ENCODE data around the gene ZNHIT3. TPM values are rescaled to one million over a fixed set of nuclear protein-coding genes. Genes with fewer than 3 reads are reported as not detected.
"Not testable (repeated sequence)": the region's sequence is repeated elsewhere in the genome, so short reads cannot be mapped to it uniquely, and the experiment has no call there.

The ZNHIT3 gene
- total RNA-seq, 2 experiments from 2014 or later, result 39.0 to 43.7 TPM

DNA sequence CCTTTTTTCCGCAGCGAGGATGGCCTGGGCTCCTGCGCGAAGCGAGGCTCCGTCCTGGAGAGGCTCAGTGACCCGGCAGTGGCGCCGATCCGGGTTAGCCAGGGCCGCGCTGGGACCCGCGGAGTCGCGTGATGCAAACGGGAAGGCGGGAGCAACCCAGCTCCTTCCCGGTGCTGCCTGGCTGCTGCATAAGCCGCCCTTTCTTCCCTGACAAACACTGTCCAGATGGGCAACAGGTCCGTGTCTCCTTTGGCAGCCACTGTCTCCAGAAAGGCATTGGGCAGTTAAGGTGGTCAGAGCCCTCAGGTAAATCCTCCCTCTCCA lies 21.8 kb upstream of the ZNHIT3 start:
- peaks cover 49% of the 10 kb centered on the region for H3K27me3 Mint-ChIP-seq (ENCODE audit: low read depth)
- no peaks in the 10 kb centered on the region for H3K4me1 Mint-ChIP-seq (ENCODE audit: low read depth)
- intact Hi-C loops (cut with micrococcal nuclease), result loop anchor here (1.0 kb wide), 1 partner anchor 19 kb away; no protein-coding TSS in a partner anchor
- H3K36me3 Mint-ChIP-seq (ENCODE audit: low read depth), result no peaks in the 10 kb centered on the region
- DNase-seq, result no peak
- H3K4me3 Mint-ChIP-seq, result no peak overlapping the region
- no peak overlapping the region for H3K27ac Mint-ChIP-seq
- no peaks in the 10 kb centered on the region for H3K9me3 Mint-ChIP-seq
- CTCF ChIA-PET, result no interaction called here

DNA sequence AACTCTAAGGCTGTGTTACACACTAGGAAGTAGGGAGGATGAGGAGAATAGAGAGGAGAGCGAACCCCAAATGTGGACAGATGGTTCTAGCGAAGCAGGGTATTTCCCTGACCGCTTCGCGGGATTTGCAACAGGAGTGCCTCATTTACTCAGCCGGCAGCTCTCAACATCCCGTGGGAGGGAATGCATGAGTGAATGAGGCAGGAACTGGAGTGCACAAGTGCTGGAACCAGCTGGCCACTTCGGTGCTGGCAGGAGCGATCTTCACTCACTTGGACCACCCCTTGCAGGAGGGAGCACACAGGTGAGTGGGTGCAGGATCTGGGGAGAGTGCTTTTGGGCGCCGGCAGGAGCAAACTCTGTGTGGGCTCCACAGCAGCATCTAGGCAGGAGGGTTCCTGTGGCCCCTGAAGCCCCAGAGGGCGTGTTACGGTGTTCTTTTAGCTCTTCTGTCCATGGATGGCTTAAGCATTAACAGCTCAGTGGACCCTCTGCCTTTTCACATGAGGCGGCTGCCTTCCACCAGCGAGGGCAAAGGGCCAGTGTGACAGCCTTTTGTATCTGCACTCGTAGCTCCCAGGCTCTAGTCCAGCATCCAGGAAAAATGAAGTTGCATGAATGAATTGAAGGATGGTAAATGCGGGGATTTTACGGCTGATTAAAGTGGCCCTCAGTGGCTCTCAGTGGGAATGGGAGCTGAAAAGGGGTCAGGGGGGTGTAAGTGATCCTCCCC lies 17.4 kb upstream of the ZNHIT3 start:
- Mint-ChIP-seq H3K36me3 (ENCODE audit: low read depth) (no peaks in the 10 kb centered on the region), H3K4me3 (no peak overlapping the region), H3K27ac (no peak overlapping the region), H3K4me1 (ENCODE audit: low read depth) (no peaks in the 10 kb centered on the region), H3K9me3 (no peaks in the 10 kb centered on the region), H3K27me3 (ENCODE audit: low read depth) (peaks cover 29% of the 10 kb centered on the region)
- intact Hi-C loops (cut with micrococcal nuclease), result no loop called here
- DNase-seq, result no peak
- CTCF ChIA-PET, result interaction anchor here (0.8 kb wide), 2 partner anchors 320 to 500 kb away, joined by 3 read pairs; no protein-coding TSS in a partner anchor

DNA sequence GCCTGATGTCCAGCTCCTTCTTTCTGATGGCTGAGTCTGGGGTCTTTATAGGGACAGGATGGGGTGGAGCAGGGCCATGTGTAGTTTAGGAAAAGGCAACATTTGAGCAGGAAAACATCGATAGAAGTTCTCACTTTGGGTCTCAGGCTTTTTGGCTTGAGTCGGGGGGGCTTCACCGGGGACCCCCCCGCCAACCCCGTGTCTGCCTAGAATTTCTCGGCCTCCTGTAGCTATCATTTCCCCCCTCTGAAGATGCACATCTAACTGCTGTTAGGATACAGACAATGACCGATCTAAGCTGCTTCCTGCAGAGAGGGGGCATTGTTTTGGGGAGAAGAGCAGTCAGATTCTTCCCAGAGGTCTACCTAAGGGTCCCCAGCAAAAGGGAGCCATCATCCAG lies 16.7 kb upstream of the ZNHIT3 start:
- CTCF ChIA-PET, result interaction anchor here (0.8 kb wide), 1 partner anchor 321 kb away, joined by 3 read pairs; no protein-coding TSS in a partner anchor
- intact Hi-C loops (cut with micrococcal nuclease), result no loop called here
- Mint-ChIP-seq H3K9me3 (no peaks in the 10 kb centered on the region), H3K4me3 (no peak overlapping the region), H3K4me1 (ENCODE audit: low read depth) (no peaks in the 10 kb centered on the region), H3K27ac (no peak overlapping the region), H3K27me3 (ENCODE audit: low read depth) (peaks cover 26% of the 10 kb centered on the region), H3K36me3 (ENCODE audit: low read depth) (no peaks in the 10 kb centered on the region)
- DNase-seq, result no peak

DNA sequence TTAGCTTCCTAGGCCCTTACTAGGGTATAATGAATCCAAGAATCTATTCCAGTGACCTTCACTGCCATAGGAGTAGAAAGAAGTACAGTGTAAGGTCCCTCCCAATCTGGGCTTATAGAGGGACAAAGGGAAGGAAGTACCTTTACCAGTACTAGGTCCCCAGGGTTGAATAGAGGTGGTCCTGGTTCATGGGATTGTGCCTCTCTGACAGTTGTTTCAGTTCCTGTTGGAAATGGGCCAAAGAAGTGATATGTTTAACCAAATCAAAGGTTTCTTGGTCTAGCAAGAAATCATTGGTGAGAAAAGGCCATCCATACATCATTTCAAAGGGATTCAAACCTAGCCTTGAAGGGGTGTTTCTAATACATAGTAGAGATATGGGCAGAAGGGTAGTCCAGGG lies 16.0 kb upstream of the ZNHIT3 start:
- H3K4me1 Mint-ChIP-seq (ENCODE audit: low read depth), result no peaks in the 10 kb centered on the region
- DNase-seq, result no peak

DNA sequence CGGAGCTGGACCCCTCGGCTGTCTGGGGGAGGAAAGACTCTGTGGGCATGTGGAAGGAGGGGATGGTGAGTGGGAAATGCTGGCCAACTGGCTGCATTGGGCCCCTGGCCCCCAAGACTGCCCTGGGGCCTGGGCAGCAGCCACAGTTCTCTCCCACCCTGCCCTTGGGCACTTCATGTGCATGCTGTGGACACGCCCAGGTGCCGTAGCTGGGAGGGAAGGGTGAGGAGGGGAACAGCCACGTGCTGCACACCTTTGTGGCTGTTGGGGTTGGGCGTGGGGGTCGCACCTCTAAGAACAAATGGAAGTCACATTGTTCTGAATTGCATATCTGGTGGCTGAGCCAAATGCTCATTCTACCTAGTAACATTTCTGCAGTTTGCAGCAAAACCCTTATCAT lies 11.9 kb upstream of the ZNHIT3 start:
- no peaks in the 10 kb centered on the region for H3K36me3 Mint-ChIP-seq (ENCODE audit: low read depth)
- no peaks in the 10 kb centered on the region for H3K9me3 Mint-ChIP-seq
- no peak overlapping the region for H3K4me3 Mint-ChIP-seq
- intact Hi-C loops (cut with micrococcal nuclease), result no loop called here
- peaks cover 7% of the 10 kb centered on the region for H3K27me3 Mint-ChIP-seq (ENCODE audit: low read depth)
- DNase-seq, result no peak
- H3K27ac Mint-ChIP-seq, result no peak overlapping the region
- CTCF ChIA-PET, result no interaction called here
- no peaks in the 10 kb centered on the region for H3K4me1 Mint-ChIP-seq (ENCODE audit: low read depth)

More for the DNA sequence above, 16.0 kb upstream of the ZNHIT3 start:
- Mint-ChIP-seq H3K27ac (no peak overlapping the region), H3K36me3 (ENCODE audit: low read depth) (no peaks in the 10 kb centered on the region), H3K9me3 (no peaks in the 10 kb centered on the region), H3K27me3 (ENCODE audit: low read depth) (peaks cover 19% of the 10 kb centered on the region), H3K4me3 (no peak overlapping the region)
- intact Hi-C loops (cut with micrococcal nuclease), result no loop called here
- CTCF ChIA-PET, result no interaction called here

DNA sequence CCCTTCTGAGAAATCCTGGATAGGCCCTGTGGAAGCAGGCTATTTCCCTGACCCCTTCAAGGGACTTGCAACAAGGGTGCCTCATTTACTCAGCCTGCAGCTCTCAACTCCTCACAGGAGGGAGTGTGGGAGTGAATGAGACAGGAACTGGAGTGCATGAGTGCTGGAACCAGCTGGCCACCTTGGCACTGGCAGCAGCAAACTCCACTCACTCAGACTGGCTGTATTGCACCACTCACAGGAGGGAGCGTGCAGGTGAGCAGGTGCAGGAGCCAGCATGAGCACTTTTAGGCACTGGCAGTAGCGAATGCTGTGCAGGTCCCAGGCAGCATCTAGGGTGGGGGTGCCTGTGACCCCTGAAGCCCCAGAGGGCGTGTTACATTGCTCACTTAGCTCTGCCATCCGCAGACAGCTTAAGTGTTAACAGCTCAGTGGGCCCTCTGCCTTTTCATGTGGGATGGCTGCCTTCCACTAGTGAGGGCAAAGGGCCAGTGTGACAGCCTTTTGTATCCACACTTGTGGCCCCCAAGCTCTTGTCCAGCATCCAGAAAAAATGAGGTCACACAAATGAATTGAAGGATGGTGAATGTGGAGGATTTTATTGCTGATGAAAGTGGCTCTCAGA lies 11.0 kb upstream of the ZNHIT3 start:
- DNase-seq, result no peak
- Mint-ChIP-seq H3K27me3 (ENCODE audit: low read depth) (peaks cover 6% of the 10 kb centered on the region), H3K36me3 (ENCODE audit: low read depth) (no peaks in the 10 kb centered on the region), H3K9me3 (no peaks in the 10 kb centered on the region), H3K27ac (no peak overlapping the region), H3K4me3 (no peak overlapping the region), H3K4me1 (ENCODE audit: low read depth) (no peaks in the 10 kb centered on the region)
- intact Hi-C loops (cut with micrococcal nuclease), result no loop called here
- CTCF ChIA-PET, result no interaction called here

DNA sequence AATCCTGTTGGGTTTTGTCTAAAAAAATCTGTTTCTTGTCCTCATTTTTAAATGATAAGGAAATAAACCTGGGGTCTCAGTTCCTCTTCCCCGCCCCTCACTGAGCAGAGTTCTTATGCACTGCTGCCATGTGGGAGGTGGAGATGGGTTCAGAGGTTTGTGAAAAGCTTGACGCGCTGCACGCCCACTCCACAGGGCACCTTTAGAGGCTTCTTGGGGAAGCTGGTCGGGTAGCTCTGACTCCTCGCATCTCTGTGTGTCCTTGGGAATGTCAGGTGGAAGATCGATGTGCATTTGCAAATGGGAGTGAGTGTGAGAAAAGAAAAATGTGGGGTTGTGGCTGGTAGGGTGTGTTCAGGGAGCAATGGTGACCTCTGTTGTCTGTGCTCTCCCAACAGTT lies 4.7 kb upstream of the ZNHIT3 start:
- H3K27ac Mint-ChIP-seq, result no peak overlapping the region
- CTCF ChIA-PET, result no interaction called here
- peaks cover 2% of the 10 kb centered on the region for H3K36me3 Mint-ChIP-seq (ENCODE audit: low read depth)
- peaks cover 20% of the 10 kb centered on the region for H3K4me1 Mint-ChIP-seq (ENCODE audit: low read depth)
- H3K9me3 Mint-ChIP-seq, result no peaks in the 10 kb centered on the region
- H3K4me3 Mint-ChIP-seq, result no peak overlapping the region
- no peak for DNase-seq
- H3K27me3 Mint-ChIP-seq (ENCODE audit: low read depth), result peaks cover 15% of the 10 kb centered on the region
- intact Hi-C loops (cut with micrococcal nuclease), result no loop called here

DNA sequence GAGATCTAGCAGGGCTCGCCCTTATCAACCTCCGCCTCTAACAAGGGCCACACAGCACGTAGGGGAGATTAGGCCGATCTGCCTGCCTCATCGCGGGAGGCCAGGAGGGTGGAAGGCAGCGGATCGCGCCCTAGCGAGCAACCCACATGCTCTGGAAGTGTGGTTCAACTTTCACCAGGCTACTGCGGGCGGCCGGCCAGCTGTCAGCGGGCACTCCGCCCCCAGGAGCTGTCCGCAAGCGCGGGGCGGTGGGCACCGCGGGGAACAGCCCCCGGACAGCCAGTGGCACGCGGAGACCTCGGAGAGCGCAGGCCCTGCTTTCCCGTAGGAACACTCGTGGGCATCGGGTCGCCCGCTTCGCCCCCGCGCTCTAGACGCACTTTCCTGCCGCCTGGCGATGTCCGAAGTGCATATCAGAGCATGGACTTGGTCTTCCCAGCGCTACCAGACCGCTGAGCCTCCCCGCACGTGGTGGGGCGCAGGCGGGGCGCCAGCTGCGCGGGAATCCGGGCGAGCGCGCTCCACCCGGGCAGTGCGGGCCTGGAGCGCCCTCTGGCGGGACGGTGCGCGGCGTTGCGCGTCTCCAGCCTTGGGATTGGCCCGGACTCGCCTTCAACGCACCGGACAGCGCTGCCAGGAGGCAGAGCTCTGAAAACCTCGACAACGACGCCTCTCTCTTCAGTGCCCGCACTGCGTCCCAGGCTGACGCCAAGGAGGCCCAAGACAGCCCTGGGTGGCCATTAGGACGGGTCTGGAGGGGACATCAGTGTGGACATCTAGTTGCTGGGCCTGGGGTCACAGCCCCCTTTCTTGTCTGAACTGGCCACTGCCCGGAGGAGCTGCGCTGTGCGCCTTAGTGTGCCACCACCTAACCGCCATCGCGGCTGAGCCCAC lies 3.6 kb upstream of the ZNHIT3 start:
- peak; percentile 86 for DNase-seq

DNA sequence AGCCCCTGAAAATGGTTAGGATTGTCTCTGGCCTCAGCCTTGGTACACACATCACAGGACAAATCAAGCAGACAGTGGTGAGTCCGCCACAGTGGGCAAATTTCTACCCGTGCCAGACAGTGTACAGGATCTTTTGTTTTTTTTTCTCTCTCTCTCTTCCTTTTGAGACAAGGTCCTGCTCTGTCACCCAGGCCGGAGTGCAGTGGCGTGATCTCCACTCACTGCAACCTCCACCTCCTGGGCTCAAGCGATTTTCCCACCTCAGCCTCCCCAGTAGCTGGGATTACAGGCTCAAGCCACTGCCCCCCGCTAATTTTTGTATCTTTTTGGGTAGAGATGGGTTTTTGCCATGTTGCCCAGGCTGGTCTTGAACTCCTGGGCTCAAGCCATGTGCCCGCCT lies 2.5 kb upstream of the ZNHIT3 start:
- intact Hi-C loops (cut with micrococcal nuclease); H3K27ac Mint-ChIP-seq; H3K9me3 Mint-ChIP-seq; H3K4me3 Mint-ChIP-seq; H3K36me3 Mint-ChIP-seq (ENCODE audit: low read depth); DNase-seq: not testable (repeated sequence)
- H3K4me1 Mint-ChIP-seq (ENCODE audit: low read depth), result peaks cover 33% of the 10 kb centered on the region
- CTCF ChIA-PET, result interaction anchor here (0.6 to 1.2 kb wide), 4 partner anchors 7 to 557 kb away, joined by 3 read pairs; no protein-coding TSS in a partner anchor
- H3K27me3 Mint-ChIP-seq (ENCODE audit: low read depth), result peaks cover 14% of the 10 kb centered on the region

More for the DNA sequence above, 3.6 kb upstream of the ZNHIT3 start:
- CTCF ChIA-PET, result interaction anchor here (0.7 to 1.2 kb wide), 5 partner anchors 8 to 556 kb away, joined by 3 to 9 read pairs (median 3); no protein-coding TSS in a partner anchor
- peak overlapping the region; percentile 29 for H3K4me3 Mint-ChIP-seq
- peaks cover 28% of the 10 kb centered on the region for H3K4me1 Mint-ChIP-seq (ENCODE audit: low read depth)
- peaks cover 2% of the 10 kb centered on the region for H3K36me3 Mint-ChIP-seq (ENCODE audit: low read depth)
- intact Hi-C loops (cut with micrococcal nuclease), result loop anchor here (1.0 kb wide), 2 partner anchors 19 to 514 kb away; no protein-coding TSS in a partner anchor
- H3K27ac Mint-ChIP-seq, result no peak overlapping the region
- H3K9me3 Mint-ChIP-seq, result no peaks in the 10 kb centered on the region
- peaks cover 14% of the 10 kb centered on the region for H3K27me3 Mint-ChIP-seq (ENCODE audit: low read depth)

DNA sequence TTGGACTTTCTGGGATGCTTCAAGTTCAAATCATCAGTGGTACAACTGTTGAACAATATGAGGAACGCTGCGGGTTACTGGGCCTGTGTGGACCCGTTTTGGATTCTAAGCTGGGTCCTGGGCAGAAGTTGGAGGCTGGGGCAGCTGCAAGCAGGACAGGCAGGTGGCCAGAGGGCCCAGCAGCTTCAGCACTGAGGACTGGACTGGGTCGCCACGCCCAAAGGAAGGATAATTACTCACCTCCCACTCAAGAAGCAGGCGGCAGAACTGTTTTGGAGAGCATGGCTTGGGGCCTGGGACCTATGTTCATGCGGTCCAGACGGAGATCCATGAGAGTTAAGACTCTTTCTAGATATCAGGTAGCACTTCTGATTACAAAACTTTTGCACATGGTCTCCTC lies 1.5 kb upstream of the ZNHIT3 start:
- no peak for DNase-seq
- no peak overlapping the region for H3K27ac Mint-ChIP-seq
- intact Hi-C loops (cut with micrococcal nuclease), result no loop called here
- peak overlapping the region; percentile 100 for H3K4me3 Mint-ChIP-seq
- peaks cover 42% of the 10 kb centered on the region for H3K4me1 Mint-ChIP-seq (ENCODE audit: low read depth)
- peaks cover 14% of the 10 kb centered on the region for H3K27me3 Mint-ChIP-seq (ENCODE audit: low read depth)
- H3K36me3 Mint-ChIP-seq (ENCODE audit: low read depth), result peaks cover 7% of the 10 kb centered on the region
- CTCF ChIA-PET, result interaction anchor here (0.9 to 1.7 kb wide), 2 partner anchors 100 to 335 kb away, joined by 3 to 4 read pairs; no protein-coding TSS in a partner anchor
- H3K9me3 Mint-ChIP-seq, result peaks cover 1% of the 10 kb centered on the region

DNA sequence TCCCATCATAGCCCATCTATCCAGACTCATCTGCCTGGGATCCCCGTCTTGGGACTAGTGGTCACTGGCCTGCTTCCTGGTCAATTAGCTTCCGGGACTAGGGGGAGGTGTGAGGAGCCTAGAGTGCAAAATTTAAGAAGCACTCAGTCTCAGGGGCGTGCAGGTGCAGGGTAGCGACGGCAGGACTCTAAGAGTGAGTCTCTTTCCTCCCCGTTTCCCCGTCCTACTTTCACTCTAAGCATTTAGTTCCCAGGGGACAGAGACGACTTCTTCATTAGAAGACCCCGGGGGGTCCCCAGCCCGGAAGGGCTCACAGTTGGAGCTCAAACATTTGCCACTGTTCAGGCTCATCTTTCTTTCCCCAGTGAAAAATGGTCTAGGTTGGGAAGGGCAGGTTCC lies 677 bp upstream of the ZNHIT3 start:
- Mint-ChIP-seq H3K27ac (peak overlapping the region; percentile 98), H3K4me3 (peak overlapping the region; percentile 100), H3K27me3 (ENCODE audit: low read depth) (peaks cover 11% of the 10 kb centered on the region), H3K9me3 (peaks cover 1% of the 10 kb centered on the region), H3K36me3 (ENCODE audit: low read depth) (peaks cover 11% of the 10 kb centered on the region), H3K4me1 (ENCODE audit: low read depth) (peaks cover 46% of the 10 kb centered on the region)
- intact Hi-C loops (cut with micrococcal nuclease), result loop anchor here (2.0 kb wide), 3 partner anchors 49 to 117 kb away; partner anchors contain the start of genes GGNBP2, MYO19 and PIGW
- CTCF ChIA-PET, result interaction anchor here (0.5 to 1.7 kb wide), 3 partner anchors 99 to 142 kb away, joined by 3 to 4 read pairs (median 4); no protein-coding TSS in a partner anchor
- DNase-seq, result no peak

DNA sequence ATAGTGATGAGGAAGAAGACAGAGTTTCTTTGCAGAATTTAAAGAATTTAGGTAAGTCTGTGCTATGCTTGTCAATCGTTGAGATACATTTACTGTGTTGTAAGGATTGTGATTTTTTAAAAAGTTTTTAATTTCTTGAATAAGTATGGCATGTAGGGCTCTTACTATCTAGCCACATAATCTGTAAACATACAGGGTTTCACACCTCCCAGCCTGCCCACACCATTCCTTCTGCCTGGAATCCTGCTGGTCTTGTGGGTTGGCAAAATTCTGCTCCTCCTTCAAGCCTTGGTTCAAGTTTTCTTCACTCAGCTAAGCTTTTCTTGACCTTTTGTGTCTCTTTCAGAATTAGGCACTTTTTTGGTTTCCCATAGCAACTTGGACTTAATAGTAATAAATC lies 7.5 kb downstream of the ZNHIT3 start:
- intact Hi-C loops (cut with micrococcal nuclease), result no loop called here
- peaks cover 37% of the 10 kb centered on the region for H3K36me3 Mint-ChIP-seq (ENCODE audit: low read depth)
- H3K4me1 Mint-ChIP-seq (ENCODE audit: low read depth), result peaks cover 27% of the 10 kb centered on the region
- DNase-seq, result no peak
- CTCF ChIA-PET, result no interaction called here
- H3K27me3 Mint-ChIP-seq (ENCODE audit: low read depth), result no peaks in the 10 kb centered on the region
- peaks cover 1% of the 10 kb centered on the region for H3K9me3 Mint-ChIP-seq
- H3K4me3 Mint-ChIP-seq, result no peak overlapping the region
- peak overlapping the region; percentile 21 for H3K27ac Mint-ChIP-seq
